Measurements from ENCODE around the gene ZNF716.
"Not testable (repeated sequence)": the region's sequence is repeated elsewhere in the genome, so short reads cannot be mapped to it uniquely, and the experiment has no call there.

ZNF716 gene

DNA sequence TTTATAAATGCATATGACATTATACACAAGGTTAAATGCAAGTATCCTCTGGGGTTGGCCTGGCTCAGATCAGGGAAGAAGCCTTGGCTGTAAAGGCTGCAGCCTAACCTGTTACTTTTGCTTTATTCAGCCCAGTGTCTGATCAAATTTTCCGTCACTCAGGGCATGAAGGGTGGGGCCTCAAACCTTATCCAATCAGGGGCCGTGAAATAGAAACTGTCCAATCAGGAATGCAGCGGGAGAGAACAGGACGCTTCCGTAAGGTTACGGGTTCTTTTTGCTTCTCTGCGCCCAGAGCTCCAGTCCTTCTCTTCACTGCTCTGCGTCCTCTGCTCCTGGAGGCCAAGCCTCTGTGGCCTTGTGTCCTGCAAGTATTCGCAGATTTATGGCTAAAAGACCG lies at the start of gene ZNF716:
ZNF716 (plus strand) TSS at position 274 of the 400 bp plus-strand sequence; CDS start at position 386, 112 bp downstream.
- no peak for DNase-seq (ENCODE audit: low spot score)

DNA sequence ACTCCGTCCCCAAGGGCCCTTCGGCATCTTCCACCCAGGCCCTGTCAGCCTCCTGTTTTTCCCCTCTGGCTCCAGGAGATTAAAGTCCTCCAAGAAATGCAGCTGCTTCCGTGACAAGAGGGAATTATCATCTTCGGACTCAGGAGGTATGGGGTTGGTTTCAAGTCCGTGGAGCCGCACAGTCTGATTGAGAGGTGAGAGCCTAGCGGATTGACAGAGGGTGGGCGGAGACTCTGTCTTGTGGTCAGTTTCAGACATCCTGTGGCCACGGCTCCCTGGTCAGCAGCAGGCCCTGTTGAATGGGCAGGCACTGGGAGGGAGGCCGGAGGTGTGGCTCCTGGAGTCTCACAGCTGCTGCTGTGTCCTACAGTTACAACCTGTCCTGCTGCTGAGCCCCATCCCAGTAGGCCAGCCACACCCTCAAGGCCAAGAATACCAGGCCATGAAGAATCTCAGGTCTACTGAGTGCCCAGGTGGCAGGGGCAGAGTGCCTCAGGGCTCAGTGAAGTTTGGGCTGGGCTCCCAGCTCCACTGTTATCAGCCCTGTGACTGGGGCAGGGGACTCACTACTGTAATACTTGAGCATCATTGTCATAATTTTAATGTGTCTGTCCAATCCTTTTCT lies 49.3 kb upstream of the ZNF716 start:
- no peak for DNase-seq (ENCODE audit: low spot score)

- not testable (repeated sequence) for DNase-seq (ENCODE audit: low spot score)
Measured at GRCh38 chr7:57403051-57403450, 46.9 kb upstream of the ZNF716 start.

GRCh38 chr7:57403601-57404342 lies 46.2 kb upstream of the ZNF716 start:
- peak; percentile 11 for DNase-seq (ENCODE audit: low spot score)

DNA sequence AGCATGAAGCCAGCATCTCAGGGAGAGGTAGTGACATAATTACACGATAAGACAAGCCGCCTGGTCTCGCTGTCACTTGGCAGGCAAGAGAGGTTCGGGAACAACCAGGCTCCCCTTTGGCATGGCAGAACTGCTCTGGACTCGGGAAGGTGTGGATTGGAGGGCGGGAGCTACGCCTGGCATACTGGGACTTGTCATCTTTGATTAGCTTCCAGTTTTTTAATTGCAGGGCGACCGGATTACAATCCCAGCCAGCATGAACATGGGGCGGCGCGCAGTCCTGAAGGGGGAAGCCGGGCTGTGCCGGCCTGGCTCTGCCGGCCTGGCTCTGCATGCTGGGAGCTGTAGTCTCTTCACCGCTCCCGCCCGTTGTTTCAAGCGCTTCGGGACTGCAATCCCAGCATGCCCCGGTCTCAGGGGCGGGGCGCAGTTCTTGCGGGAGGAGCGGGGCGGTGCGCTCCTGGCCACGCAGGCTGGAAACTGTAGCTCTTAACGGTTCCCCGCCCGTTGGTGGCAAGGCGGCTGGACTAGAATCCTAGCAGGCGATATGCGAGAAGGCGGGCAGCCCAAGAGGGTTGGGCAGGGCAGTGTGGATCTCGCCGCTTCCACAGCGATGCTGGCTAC lies 45.5 kb upstream of the ZNF716 start:
- DNase-seq (ENCODE audit: low spot score), result peak; percentile 7

DNA sequence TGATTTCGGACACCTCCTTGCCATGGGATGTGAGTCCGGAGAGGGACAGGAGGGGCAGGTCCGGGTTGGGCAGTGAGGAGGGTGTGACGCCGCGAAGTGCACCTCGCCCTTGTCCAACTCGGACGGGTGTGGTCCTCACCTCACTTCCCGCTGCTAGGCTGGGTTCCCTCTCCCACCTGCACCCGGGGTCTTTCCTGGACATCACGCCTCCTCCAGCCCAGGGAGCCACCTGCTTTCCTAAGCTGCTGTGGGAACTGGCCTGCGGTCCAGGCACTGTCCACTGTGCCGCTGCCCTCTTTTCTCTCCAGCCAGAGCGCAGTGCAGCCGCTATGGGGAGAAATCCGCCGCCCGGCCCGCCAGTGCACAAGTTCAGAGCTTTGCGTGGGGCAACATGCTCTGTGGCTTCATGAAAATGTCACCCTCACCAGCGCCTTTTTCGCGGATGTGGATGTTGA lies 45.0 kb upstream of the ZNF716 start:
- no peak for DNase-seq (ENCODE audit: low spot score)

- no peak for DNase-seq (ENCODE audit: low spot score)
Measured at GRCh38 chr7:57407125-57407524, 42.9 kb upstream of the ZNF716 start.

DNA sequence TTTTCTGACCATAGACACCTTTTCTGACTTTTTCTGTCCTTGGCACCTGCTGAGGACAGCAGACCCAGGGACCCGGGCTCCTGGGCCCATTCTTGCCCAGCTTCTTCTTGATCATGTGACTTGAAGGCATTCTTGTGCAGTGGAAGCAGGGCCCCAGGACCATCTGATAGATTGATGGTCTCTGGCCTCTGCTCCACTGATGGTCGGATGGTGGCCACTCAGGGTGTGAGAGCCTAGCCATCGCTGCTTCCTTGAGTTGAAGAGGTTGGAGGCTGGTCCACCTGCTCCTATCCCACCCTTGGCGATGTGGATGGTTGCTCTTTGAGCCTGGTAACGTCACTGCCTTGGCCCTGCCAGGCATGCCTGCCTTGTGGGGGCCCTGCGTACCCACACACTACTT lies 37.8 kb upstream of the ZNF716 start:
- no peak for DNase-seq (ENCODE audit: low spot score)

- no peak for DNase-seq (ENCODE audit: low spot score)
Measured at GRCh38 chr7:57412618-57413017, 37.4 kb upstream of the ZNF716 start.

DNA sequence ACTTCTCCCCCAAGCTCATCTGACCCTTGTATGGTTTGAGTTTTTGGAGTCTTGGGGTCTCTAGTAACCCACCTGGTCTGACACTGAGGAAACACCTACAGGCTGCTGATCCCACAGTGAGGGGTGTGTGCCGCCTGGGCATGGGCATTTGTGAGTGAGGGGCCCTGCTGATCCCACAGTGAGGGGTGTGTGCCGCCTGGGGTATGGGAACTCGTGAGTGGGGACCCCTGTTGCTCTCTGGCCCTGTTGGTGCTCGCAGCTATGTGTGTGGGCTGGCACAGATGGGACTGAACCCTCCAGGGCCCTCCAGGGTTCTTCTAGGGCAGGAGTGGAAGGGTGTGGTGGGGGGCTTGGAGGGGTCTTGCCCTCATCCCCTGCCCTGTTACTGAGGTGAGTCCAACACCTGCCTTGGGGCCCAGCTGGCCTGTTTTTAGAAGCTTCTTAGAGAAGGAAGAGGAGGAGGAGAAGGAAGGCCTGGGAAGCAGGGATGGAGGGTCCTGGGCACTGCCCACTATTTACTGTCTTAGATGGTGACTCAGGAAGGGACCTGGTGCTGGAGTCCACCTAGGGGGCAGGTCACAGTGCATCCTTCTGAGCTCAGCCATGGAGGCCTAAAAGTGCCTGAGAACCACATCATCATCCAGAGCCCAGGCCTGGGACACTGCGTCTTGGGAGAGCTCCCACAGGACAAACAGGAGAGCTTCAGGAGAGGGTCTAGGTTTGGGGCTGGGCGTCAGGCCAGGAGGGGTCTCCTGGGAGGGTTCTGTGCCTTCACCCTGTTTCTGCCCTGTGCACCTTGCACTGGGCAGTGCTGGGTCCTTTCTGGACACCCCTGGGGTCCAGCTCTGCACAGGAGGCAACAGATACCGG lies 36.2 kb upstream of the ZNF716 start:
- no peak for DNase-seq (ENCODE audit: low spot score)

DNA sequence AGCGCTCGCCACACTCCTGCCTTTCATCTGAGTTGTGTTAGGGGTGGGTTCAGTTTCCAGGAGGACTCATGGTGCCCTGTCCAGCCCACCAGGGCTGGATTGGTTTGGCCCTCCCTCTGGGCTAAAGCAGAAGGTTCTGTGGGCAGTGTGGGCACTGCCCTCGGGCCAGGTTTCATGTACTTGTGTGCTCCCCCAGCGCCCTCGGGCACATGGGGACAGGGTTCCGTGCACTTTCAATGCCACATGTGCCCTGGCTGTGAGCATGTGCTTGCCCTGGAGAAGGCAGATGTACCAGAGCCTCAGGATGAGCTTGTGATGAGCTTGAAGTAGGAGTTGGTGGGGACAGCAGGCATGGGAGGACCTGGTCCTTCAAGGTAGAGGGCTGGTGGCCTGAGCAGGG lies 35.6 kb upstream of the ZNF716 start:
- no peak for DNase-seq (ENCODE audit: low spot score)

DNA sequence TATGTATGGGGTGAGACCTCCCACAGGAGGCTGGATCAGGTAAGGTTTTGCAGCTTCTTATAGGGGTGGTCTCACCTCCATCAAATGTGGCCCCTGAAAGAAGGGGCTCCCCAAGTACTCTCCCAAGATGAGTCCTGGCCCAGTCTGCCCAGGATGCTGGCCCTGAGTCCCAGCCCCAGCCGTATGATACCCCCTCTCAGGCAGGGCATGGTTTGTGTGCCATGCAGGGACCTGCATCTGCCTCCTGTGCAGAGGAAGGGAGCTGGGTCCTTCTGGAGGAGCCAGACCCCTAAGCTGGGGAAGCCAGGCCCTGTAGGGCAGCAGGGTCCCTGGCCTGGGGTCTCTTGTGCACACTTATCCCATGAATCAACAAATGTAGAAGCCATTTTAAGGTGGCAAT lies 35.1 kb upstream of the ZNF716 start:
- no peak for DNase-seq (ENCODE audit: low spot score)

DNA sequence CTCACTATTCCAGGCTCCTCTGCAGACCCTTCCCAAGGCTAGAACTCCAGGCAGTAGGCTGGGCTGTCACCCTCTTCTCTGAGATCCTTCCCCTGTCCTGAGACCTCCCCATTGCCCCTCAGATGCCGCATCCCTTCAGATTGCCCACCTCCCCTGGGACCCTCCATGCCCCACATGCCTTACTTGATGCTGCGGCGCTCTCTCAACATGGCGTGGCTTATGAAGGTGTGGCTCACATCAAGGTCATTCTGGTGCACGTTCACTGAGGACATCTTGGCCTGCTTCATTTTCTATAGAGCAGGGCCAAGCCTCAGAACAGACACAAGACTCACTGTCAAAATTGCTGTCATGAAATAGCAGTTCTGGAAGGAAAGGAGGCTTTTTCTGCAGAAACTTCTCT lies 34.7 kb upstream of the ZNF716 start:
- no peak for DNase-seq (ENCODE audit: low spot score)

DNA sequence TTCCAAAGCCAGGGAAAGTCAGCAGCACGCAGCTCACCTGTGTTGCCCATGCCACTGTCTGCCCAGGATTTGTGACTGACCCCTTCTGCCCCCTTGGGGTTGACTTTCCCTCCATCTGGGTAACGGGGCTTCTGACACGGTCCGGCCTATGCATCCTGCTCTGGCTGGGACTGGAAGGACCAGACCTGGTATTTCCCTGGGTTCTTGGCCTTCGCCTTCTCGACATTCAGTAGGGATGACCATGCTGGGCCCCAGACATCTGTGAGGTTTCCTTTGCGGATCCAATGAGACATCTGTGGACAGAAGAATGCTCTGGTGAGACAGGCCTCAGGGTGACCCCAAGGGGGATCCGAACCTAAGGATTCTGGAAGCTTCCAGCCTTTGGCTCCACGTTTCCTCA lies 34.2 kb upstream of the ZNF716 start:
- no peak for DNase-seq (ENCODE audit: low spot score)

- no peak for DNase-seq (ENCODE audit: low spot score)
Measured at GRCh38 chr7:57416601-57417358, 33.2 kb upstream of the ZNF716 start.

- DNase-seq (ENCODE audit: low spot score), result no peak
Measured at GRCh38 chr7:57417736-57418135, 32.2 kb upstream of the ZNF716 start.

- DNase-seq (ENCODE audit: low spot score), result no peak
Measured at GRCh38 chr7:57423768-57424167, 26.2 kb upstream of the ZNF716 start.

DNA sequence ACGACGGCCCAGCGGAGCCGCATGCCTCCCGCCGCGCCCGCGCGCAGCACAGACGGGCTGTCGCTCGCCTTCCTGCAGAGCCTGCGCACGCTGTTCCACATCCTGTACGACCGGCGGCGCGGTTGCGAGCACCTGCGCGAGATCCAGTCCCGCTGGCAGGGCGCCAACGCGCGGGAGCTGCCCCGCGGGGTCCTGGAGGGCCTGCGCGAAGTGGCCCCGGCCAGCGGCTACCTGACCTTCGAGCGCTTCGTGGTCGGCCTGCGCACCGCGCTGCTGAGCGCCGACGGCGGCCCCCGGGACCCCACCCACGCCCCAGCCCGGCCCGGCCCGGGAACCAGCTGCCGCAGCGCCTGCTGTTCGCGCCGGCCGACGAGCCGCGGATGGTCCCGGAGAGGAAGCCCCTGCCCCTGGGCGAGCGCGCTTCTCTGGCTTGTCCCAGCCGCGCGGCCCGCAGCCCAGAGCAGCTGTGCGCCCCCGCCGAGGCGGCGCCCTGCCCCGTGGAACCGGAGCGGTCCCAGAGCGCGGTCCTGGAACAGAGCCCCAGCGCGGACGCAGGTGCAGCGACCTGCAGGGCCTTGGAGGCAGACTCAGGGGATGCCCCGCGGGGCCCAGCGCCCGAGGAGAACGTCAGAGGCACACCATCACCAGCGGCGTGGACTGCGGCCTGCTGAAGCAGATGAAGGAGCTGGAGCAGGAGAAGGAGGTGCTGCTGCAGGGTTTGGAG lies 25.3 kb upstream of the ZNF716 start:
- DNase-seq (ENCODE audit: low spot score), result no peak

GRCh38 chr7:57425239-57425944 lies 24.6 kb upstream of the ZNF716 start:
- no peak for DNase-seq (ENCODE audit: low spot score)

GRCh38 chr7:57425969-57426628 lies 23.9 kb upstream of the ZNF716 start:
- no peak for DNase-seq (ENCODE audit: low spot score)
